ENCODE results near the gene C1QTNF9B.

The C1QTNF9B gene

GRCh38 chr13:23856008-23856750, 41.1 kb downstream of the C1QTNF9B start:
- peak; percentile 25 for DNase-seq

GRCh38 chr13:23855360-23855759, 41.9 kb downstream of the C1QTNF9B start:
- DNase-seq = no peak

DNA sequence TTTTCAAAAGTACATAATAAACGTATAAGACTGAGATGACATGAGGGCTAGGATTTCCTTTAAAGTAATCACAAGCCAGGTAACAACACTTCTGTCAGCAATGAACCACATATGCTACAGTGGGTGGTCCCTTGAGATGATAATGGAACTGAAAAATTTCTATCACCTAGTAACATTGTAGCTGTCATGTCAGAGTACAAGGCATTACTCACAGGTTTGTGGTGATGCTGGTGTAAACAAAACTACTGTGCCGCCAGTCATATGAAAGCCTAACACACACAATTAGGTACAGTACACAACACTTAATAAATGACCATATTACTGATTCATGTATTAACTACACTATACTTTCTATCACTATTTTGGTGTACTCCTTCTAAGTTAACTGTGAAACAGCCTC, 45.0 kb downstream of the C1QTNF9B start:
- DNase-seq = no peak

DNA sequence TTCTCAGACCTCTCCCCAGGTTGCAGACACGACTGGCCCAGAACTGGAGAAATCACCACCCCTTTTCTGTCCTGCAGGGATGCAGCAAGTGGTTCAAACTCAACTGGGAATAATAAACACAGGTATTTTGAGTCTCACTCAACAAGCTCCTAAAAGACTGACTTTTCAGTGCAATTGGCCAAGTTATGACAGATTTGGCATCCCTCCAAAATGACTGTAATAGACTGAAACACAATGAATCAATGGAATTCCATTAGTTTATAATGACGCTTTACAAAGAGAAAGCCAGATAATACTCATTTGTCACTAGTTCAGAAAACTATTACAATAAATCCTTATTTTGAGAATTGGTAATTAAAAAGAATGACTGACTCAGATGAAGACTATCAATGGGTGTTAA, 46.2 kb downstream of the C1QTNF9B start:
- DNase-seq = no peak

DNA sequence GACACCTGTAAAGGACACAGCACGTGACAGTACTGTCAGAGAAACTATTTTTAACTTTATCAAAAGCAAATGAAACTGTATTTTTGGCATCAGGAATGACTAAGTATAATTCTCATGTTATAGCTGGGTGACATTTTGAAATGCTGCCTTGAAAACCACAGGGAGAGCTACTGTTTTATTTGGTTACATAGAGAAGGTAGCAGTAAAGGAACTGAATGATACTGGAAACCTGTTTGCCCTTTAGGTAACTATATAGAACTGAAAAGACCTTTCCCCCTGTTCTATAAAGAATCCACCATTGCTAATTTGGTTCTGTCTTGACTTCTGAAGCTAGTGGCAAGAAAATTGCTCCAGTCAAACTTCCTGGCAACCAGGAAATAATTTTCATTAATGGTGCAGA, 47.2 kb downstream of the C1QTNF9B start:
- DNase-seq = no peak

- DNase-seq = no peak
Observed at GRCh38 chr13:23849670-23850069, 47.6 kb downstream of the C1QTNF9B start.

GRCh38 chr13:23848646-23849141, 48.6 kb downstream of the C1QTNF9B start:
- DNase-seq = peak; percentile 83

DNA sequence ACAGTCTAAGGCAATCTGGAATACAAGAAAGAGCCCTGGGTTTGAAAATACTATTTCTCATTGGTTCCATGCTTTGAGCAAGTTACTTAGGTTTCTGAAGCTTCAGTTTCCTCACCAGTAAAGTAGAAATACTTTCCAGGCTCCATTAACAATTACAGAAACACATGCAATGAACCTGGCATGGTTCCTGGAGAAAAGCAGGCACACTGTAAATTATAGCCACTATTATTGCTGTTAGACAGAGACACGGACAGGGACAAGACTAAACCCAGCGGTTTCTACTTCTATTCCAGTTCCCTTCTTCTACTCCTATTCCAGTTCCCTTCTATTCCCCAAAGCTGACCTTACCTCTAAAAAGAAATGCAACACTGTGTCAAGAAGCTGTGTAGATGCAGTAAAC, 49.3 kb downstream of the C1QTNF9B start:
- DNase-seq = no peak

DNA sequence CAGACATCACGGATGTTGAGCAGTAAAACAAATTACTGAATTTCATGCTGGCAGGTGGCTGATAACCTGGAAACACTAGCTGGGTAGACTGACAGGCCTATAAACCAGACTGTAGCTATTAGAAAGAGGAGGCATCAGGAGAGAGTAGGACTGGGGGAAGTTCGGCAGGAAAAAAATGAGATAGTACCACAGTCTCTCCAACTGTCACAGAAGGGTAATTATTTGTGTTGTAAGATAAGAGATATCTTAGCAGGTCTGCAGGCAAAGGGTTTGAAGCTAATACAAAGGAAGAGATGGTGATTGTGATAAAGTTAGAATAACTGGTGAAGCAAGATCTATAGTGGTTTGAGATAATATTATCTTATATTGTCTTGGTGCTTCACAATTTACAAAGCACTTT, 49.8 kb downstream of the C1QTNF9B start:
- peak; percentile 92 for DNase-seq

DNA sequence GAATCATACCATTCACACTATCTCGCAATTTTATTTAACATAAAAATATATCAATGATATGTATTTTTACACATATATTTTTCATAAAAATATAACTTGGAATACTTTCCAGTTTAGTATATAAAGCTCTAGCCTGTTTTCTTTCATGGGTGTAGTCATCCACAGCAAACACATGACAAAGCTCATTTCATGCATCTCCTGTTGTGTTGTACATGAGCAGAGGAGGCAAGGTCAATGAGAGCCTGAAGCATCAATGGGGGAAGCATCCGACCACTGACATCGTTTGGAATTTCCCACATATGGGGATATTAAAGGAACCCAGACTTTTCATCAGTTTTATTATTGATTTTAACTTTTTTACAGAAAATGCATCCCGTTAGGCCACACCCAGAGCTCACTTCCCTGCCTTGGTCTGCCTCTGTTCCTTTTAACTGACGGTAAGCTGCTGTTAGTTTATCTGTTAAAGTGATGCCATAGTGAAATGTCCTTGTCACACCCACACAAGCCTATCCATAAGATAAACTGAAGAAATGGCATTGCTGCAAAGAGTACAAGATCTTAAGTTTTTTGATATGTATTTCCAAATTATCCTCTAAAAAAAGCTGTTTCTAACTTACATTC, 52.1 kb downstream of the C1QTNF9B start:
- DNase-seq = peak; percentile 90

GRCh38 chr13:23844132-23844531, 53.2 kb downstream of the C1QTNF9B start:
- no peak for DNase-seq

DNA sequence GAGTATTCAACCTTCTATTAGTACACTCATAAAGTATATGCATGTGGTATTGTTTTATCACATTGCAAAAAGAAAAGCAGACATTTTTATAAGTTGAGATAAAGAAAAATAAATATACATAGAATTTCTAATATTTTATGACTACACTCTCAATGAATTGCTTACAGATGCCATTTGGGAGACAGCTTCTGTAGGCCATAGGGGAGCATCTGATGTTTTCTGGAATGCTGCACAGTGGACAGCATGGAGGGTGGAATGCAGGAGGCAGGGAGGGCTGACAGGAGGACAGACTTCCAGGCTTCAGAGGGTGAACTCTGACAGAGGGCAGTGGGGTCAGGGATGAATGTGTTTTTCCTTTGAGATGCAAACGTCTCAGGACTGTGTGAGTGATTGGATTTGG, 53.9 kb downstream of the C1QTNF9B start:
- no peak for DNase-seq

DNA sequence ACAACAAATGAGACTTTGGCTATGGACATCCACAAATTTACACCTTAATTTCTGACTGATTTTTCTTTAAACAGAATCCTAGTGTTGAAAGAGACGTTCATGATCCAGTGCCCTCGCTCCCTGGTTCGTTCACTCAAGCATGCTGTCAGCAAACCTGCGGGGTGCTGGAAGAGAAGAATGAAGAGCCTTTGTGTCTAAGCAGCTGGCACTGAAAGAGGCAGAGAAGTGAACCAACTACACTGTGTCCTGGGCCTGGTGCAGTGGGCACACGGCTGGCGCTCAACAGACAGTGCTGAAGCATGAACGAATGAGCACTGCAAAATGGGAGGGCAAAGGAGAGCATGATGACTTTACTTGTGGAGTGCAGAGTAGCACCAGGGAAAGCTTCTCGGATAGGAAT, 54.9 kb downstream of the C1QTNF9B start:
- DNase-seq = no peak

Data from hematopoietic multipotent progenitor cell treated with erythropoietin and hydrocortisone succinate and interleukin-3 and kit ligand, for 8 days (in vitro differentiated cells).